NCI-H69 (cell line): ENCODE results near the gene TMEM269.
"Not testable (repeated sequence)": the region's sequence is repeated elsewhere in the genome, so short reads cannot be mapped to it uniquely, and the experiment has no call there.

ENCODE experiments used
- DNase-seq: peaks from one replicate; lab custom pipeline; 2025; lab: John Stamatoyannopoulos, UW

Gene TMEM269

DNA sequence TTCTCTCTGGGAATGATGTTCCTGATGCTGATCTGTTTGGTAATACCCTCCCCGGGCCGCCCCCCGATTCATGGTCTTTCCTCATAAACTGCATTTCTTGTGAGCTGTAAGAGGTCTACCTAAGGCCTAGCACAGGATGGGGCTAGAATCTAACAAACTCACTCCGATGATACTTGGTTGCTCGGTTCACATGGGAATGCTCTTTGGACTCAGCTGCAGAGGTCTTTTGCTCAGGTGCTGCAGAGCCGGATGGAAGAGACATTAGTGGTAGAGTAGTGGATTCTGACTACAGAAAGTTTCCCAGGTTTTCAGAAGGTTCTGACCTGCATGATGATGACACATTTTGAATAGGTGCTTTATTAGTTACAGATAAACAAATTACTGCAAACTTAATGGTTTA, 8.3 kb upstream of the TMEM269 start:
- DNase-seq = no peak

DNA sequence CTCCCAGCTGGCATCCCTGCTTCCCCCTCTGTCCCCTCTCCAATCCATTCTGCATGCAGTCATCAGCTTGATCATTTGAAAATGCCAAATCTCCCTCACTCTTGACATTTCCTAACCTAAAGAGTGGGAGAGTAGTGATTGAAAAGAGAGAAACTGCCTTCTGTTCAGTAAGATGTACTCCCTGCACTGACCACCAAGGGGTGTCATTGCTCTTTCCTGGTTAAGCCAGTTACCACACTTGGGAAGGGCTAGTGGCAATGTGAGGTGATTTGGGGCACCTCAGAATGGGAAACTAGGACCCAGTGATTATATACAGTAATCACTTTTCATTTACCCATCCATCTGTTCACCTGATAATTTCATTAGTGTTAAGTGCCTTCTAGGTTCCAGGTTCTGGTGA, 6.9 kb upstream of the TMEM269 start:
- peak; percentile 41 for DNase-seq

DNA sequence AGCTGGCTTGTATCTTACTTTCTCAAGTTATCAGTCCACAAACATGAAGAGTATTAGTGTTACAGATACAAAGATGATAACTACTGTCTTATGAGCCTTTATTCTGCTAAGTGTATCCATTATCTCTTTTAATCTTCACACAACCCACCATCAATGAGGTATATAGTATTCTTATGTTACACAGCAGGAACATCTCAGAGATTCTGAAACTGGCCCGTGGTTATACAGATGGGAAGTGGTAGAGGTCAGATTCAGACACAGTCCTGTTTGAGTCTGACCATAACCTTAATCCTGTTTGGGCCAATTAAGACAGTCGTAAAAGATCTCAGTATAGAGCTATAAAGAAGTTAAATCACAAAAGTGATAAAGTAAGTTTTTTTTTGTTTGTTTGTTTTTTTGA, 5.1 kb upstream of the TMEM269 start:
- no peak for DNase-seq

DNA sequence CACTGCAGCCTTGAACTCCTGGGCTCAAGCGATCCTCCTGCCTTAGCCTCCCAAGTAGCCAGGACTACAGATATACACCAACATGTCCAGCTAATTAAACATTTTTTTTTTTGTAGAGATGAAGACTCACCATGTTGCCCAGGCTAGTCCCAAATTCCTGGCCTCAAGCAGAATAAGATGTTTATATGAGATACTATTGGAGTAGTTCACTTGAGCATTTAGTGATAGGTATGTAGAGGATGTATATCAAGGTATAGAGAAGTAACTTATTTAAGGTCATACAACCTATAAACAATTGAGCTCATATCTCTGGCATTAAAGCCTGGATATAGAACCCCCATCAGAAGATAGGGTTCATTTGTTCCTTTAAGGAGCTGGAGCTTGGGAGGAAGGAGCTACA, 4.6 kb upstream of the TMEM269 start:
- DNase-seq = no peak

DNA sequence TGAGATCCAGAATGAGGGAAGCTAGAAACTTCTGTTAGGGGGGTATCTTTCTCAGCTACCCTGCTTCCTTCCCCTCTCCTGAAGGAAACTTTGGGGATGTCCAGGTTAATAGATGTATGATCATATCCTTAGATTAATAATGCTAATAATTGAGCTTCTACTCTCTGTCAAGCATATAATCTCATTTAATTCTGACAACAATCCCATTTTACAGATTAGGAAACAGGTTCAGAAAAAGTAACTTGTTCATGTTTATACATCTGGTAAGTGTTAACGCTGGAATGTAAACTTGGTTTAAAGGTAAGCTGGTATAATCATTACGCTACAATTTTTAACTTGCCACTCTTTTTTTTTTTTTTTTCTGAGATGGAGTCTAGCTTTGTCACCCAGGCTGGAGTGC, 1.7 kb upstream of the TMEM269 start:
- no peak for DNase-seq

DNA sequence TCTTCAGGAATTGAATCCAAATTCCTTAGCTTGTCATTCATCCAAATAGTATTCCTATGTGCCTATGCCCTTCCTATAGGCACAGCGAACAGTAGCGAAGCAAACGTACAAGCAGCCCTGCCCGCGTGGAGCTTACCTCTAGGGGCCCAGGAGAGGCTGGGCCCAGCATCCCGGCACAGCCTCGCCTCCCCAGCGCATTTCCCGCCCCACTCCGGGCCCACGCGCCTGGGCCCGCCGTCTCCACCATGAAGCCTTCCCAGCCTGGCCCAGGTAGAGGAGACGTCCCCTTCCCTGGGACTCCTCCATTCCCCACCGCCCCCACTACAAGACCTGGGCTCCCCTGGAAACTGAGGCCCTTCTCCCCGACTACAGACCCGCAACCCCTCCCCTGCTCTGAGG, 245 bp upstream of the TMEM269 start:
- DNase-seq = no peak

DNA sequence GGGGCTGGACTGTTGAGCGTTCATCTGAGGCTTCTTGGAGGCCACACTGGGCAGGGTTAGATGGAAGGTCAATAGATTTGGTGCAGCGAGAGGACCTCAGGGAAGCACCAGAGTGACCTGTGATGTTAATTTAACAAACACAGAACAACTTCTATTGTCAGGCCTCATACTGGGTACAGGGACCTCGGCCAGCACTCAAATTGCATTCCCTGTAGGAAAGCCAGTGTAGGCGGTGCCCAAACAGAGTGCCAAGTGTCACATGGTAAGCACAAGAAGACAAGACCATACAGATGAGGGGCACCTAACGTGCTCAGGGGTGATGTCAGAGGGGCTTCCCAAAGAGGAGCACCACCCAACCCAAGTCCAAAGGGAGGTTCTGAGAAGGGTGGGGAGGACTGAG, 1.3 kb downstream of the TMEM269 start:
- DNase-seq = no peak

DNA sequence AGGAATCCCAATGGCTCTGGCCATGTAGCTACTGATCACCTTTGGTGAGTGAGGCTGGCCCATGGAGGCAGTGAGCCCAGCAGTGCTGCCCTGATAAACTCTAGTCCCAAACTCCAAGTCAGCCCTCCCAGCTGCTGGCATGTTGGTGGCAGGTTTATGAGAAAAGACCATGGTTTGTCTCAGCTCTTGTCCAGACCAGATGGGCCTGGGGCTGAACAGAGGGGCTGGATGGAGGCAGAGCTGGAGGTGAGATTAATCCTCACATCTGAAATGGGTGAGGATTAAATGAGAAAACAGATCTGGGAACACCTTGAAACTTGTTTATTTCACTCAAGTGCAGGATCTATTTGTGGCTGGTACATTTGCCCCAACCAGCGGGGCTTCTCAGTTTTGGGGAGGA, 3.2 kb downstream of the TMEM269 start:
- no peak for DNase-seq

DNA sequence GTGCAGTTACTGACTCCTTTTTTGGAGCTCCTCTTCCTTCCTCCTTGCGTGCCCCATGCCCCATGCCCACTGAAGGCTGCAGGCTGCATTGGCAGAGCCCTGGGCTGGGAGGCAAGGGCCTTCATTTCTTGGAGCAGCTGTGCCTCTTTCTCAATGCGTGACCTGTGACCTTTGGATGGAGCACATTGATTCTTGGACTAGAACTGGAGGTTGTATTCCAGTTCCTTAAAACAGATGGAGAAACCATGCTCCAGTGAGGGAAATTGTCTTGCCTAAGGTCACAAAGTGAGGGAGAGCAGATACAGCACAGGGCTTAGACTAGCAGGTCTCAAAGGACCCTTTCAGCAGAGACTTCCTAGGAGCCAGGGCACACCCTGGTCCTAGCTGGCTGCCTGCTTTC, 9.0 kb downstream of the TMEM269 start:
- DNase-seq = no peak

DNA sequence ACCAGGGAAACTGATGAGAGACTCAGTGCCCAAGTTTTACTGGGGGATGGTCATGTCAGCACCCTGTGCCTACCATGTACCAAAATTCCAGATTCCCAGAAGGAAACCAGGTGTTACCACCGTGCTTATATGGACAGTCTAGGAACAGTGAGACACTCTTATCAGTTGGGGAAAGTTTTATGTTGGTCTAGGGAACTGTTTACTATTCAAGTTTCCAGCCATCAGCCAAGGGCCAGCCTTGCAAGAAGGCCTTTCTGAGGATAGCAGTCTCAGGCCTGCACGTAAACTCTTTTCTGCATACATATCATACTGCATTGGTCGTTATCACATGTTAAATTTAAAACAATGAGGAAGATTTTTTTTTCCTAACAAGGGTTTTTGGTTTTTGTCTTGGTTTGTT, 12.6 kb downstream of the TMEM269 start:
- DNase-seq = no peak

DNA sequence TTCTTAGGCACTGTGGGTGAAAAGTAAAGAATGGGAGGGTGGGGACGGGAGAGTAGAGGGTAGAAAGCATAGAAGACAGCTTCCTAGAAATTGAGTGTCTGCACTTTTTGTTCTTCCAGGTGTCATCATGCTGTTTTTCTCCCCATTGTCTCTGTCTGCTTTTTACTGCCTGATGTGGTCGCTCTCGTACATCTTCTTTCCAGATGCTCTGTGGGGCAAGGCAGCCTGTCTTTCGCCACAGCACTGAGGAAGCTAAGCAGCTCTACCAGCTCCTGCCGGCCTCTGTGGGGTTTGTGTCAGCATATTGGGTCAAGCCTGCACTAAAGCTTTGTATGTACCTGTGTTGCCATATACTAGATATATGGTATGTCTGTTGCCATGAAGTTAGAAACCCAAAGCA, 13.2 kb downstream of the TMEM269 start:
- DNase-seq = no peak

DNA sequence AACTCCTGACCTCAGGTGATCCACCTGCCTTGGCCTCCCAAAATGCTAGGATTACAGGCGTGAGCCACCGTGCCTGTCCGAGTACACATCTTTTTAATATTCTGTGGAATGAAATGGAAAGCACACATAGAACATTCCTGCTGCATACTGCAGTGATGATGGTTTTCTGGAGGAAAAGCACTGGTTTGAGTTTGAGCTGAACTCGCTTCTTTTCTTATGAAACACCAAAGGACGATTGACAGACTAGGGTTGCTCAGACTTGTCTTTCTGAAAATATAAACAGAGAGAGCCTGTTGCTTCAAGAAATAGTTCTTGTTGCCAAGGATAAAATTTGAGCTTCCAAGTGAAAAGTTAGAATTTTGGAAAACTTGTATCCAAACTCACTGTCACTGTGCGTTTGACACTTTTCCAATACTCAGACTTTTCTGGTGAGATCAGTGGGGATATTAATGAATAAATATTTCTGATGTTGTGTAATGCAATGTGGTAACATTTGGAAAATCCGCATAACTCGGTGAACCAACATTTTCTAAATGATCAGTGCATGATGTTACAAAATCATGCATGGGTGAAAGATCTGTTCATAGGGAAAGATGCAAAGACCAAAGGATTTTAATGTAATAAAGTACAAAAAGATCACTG, 17.2 kb downstream of the TMEM269 start:
- no peak for DNase-seq

DNA sequence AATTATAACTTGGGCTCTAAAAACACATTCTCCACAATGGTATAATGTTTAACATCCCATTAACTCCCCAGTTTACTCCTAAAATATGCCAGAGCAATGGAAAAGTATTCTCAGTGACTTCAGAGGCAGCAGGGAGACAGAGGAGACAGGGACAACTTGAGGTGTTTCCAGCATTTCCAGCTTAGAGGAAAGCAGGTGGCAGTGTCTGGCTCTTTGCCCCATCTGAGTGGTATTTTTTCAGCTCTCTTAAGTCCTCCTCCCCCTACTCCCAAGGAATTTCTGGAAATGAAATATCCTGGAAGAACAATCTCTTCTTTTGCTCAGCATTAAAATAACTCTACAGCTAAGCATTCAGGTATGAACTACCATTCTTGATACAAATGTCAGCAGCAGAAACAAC, 21.4 kb downstream of the TMEM269 start:
- DNase-seq = peak; percentile 80

DNA sequence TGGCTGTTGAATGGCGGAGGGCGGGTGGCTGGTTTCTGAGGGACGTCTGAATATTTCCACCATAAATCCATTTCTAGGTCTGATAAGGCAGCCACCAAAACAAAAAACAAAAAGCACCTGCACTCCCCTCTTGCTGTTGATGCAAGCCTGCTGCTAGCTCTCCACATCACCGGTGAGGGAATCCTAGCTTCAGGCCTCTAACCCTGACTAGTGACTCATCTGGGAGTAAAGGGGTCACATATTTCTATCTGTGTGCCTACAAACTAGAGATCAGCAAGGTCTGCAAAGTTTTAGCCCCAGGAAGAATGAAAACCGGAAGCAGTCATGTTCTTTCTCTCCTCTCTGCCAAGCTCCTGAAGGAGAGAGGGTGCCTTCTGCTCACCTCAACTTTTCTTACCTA, 21.8 kb downstream of the TMEM269 start:
- no peak for DNase-seq

DNA sequence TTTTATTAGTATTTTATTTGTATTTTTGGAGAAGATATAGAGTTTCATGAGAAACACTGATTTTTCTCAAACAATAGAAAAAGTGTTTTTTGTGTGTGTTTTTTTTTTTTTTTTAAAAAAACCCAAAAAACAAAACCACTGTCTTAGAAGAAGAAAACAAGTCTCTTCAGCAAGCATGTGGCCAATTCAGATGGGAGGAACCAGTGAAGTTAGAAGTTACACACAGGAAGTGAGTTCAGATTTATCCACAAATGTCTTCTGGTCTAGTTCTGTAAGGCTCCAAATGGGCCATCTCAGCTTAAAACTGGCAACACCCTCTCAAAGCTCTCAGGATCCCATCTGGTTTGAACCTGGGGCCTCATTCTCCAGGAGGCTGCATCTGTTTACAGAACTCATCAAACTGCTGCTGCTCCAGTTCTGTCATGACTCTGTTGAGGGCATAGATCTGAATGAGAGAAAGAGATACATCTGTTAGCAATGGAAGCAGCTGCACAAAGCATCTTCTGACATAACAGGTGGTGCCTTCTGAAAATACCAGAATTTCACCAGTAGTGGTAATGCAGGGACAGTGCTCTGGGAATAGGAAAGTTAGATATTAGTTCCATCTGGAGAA, 22.4 kb downstream of the TMEM269 start:
- DNase-seq = peak; percentile 3

DNA sequence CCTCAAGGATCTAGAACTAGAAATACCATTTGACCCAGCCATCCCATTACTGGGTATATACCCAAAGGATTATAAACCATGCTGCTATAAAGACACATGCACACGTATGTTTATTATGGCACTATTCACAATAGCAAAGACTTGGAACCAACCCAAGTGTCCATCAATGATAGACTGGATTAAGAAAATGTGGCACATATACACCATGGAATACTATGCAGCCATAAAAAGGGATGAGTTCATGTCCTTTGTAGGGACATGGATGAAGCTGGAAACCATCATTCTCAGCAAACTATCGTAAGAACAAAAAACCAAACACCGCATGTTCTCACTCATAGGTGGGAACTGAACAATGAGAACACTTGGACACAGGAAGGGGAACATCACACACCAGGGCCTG, 30.0 kb downstream of the TMEM269 start:
- not testable (repeated sequence) for DNase-seq

DNA sequence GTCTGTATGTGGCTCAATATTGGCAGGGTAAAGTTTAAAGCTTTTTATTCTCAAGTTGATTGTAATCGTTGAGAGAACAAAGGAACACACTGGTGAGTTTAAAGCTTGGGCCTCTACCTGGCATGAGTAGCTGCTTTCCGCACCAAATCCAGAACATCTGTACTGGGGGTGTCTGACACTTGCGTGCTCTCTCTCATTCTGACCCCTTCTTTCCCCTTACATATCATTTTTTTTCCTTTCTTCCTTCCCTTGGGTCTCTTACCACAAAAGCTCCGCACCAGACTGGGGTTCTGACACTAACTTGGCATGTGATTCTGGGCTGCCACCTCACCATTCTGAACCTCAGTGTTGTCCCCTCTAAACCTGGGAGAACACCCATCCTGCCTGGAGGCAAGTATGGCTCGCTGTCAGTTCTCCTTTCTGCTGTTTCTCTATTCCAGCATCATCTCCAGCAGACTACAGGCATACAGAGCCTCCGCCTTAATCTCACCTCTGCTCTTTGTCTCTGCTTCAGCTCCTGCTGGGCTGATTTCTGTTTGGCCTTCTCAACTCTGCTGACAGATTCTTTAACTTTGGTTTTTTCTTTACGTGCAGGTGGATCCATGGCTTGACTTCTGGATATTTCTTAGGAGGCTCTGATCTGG, 31.3 kb downstream of the TMEM269 start:
- DNase-seq = peak; percentile 54

DNA sequence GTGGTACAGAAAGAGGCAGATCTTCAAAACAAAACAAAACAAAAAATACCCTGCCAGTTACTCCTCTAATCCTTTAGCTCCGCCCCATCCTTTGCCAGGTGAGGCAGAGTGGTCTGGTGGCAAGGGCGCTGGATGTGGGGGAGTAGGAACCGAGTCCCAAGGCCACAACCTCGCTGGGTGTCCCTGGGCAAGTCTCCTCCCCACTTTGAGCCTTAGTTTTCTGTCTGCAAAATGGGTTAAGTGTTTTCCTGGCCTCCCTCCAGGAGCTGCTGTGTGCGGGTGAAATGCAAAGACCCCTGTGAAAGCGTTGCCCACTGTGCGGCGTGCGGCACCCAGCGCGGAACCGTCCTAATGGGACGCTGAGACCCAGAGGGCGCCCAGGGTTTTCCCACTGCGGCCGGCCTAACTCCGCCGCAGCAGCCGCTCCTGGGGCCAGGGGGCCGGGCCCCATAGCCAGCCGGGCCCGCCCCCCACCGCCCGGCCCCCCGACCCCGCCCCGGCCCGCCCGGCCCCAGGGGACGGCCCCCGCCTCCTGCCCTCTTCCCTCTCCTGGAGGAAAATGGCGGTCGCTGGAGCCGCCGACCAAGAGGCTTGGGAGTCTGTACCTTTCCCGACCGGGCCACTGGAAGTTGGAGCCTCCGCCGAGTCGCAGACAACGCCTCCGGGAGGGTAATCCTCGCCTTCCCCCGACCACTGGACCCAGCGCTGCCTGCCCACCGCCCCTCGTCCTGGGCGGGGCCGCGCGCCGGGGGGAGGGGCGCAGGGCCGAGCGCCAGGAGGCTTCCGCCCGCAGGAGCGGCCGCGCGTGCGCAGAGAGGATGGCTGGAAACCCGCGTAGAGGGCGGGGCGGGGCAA, 32.0 kb downstream of the TMEM269 start, which contains the start of the genes ERMAP and SVBP:
ERMAP (plus strand) TSS at position 538 of the 855 bp plus-strand sequence. CDS start 13,327 bp downstream, outside the sequence.
SVBP (minus strand) TSS at position 813 of the 855 bp plus-strand sequence. CDS start 853 bp downstream, outside the sequence.
- peak; percentile 91 for DNase-seq

DNA sequence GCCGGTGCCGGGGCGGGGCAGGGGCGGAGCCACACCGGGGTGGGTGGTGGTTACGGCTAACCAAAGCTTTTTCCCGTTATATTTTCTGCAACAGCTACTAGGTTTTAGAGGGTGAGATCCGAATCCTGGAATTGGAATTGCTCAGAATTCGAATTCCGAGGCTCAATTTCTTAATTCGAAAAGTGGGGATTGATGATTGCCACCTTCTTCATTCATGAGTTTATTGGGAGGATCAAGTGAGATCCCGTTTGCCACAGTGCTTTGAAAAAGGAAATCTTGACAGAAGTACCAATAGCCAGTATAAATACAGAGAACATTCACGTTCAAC, 32.6 kb downstream of the TMEM269 start:
- no peak for DNase-seq

DNA sequence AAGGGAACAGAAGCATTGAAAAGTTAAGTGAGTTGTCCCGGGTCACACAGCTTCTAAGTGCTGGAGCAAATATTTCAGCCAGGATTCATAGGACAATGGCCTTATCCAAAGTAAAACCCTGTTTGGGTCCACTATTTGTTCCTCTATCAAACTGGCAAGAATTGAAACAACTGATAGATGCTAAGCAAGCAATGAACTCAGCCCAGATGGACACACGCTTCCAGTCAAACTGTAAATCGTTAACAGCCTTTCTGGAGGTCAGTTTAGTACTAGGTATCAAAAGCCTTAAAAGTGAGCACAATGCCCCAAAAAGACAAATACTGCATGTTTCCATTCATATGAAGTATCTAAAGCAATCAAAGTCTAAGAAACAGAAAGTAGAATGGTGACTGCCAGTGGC, 33.2 kb downstream of the TMEM269 start:
- no peak for DNase-seq

DNA sequence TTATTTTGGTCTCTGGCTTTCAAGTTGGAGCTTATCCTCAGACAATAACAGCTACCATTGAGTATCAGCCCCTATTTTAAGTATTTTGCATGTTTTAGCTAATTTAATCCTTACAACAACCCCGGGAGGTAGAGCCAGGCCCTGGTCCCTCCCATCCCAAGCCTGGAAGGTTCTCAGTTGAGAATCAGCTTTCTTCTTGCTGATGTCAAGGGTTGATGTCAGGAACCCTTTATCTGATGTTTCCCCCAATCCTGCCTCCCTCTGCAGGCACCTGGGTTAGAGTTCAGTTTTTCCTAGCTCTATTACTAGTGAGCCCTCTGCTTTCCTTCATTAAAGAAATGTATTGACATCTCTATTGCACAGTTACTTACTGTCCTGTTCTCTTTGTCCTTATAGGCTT, 36.0 kb downstream of the TMEM269 start:
- DNase-seq = no peak

DNA sequence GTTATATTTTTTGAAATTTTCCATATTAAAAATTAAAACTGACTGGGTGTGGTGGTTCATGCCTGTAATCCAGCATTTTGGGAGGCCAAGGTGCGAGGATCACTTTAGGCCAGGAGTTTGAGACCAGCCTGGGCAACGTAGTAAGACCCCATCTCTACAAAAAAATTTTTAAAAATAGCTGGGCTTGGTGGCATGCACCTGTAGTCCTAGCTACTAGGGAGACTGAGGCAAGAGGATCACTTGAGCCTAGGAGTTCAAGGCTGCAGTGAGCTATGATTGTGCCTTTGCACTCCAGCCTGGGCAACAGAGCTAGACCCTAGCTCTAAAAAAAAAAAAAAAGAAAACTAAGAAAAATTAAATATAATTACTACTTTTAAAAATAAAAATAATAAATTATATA, 36.9 kb downstream of the TMEM269 start:
- no peak for DNase-seq
